ENCODE results near the gene CEP43.

Gene CEP43

DNA sequence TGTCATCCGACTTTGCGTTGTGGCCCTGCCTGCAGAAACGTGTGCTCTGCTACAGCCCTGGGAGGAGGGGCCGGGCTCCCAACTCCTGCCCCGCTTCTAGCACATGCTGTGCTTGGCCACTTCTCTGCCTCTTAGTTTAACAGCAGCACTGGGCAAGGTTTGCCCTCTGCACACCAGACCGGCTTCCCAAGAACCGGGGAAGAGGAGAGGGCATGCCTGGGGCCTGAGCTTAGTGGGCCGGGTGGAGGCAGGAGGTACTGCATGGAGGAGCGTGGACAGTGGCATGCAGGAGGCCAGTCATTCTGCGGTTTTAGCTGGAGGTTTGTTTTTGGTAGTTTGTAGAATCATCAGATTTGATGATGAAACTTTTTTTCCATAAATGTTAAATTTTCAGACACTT lies 45.5 kb downstream of the CEP43 start:
- no peak overlapping the region for H3K4me3 ChIP-seq (ENCODE audit: low read depth, low read length)
- TF ChIP-seq CTCF (IDR thresholded peaks at IDR 0.05; ENCODE audit: low read depth, low read length, missing control alignments): no peak
- in situ Hi-C loops (cut with HindIII; ENCODE audit: low sequenced_read_pairs): no loop called here
- no peak for DNase-seq (ENCODE audit: low read depth)

DNA sequence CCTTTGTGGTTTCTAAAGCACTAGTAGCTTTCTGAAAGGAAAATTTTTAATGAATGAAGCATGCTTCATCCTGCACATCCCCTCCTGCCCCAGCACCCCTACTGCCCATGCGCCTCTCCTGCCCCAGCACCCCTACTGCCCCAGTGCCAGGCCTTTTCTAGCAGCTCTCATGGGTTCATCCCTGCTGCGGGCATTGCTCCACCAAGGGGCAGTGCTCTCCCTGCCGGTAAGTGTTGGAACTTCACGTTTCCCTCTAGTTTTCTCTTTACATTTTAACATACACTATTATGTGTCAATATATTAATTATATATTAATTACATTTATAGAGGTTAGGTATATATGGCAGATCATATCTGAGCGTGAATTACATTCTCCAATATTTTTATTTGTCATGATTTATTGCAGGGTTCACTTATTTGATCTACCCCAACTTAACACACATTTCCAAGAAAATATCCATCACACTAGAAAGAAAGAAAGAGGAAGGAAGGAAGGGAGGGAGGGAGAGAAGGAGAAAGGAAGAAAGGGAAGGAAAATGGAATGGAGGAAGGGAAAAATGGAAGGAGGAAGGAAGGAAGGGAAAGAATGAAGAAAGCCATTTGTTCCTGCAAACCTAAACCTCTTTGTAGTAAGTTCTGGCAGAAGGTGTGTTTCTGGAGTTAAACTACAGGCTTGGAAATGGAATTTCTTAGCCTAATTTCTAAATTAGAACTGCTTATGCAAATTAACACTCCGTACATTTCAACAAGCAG lies 46.8 kb downstream of the CEP43 start:
- no peak overlapping the region for H3K4me3 ChIP-seq (ENCODE audit: low read depth, low read length)
- no peak for TF ChIP-seq CTCF (IDR thresholded peaks at IDR 0.05; ENCODE audit: low read depth, low read length, missing control alignments)
- in situ Hi-C loops (cut with HindIII; ENCODE audit: low sequenced_read_pairs): no loop called here
- no peak for DNase-seq (ENCODE audit: low read depth)

DNA sequence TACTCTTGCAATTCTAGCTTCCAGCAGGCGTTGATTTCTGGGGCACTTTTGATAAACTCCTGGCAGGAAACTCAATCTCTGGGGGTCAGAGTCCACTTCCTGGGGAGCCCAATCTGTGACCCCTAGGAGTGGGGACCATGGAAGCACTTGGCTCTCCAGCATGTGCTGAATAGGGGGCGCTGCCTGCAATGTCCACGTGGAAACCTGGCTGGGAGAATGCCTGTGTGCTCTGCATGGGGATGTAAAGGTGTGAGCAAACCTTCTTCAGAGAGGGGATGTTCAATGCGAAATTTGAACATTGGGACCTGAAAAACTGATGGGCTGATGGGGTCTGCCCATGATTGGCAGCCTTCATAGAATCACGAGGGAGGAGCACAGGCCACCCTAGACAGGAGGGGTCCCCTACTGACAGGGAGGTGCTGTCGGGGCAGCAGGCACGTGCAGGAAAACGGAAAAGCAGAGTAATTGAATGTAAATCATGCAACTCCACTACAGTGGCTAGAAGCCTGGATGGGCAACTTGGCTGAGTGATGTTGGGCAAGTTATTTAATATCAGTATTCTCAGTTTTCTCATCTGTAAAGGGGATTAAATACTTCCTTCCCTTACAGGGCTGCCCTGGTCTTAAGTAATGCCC lies 47.8 kb downstream of the CEP43 start:
- in situ Hi-C loops (cut with HindIII; ENCODE audit: low sequenced_read_pairs): no loop called here
- no peak for TF ChIP-seq CTCF (IDR thresholded peaks at IDR 0.05; ENCODE audit: low read depth, low read length, missing control alignments)
- no peak for DNase-seq (ENCODE audit: low read depth)
- no peak overlapping the region for H3K4me3 ChIP-seq (ENCODE audit: low read depth, low read length)

DNA sequence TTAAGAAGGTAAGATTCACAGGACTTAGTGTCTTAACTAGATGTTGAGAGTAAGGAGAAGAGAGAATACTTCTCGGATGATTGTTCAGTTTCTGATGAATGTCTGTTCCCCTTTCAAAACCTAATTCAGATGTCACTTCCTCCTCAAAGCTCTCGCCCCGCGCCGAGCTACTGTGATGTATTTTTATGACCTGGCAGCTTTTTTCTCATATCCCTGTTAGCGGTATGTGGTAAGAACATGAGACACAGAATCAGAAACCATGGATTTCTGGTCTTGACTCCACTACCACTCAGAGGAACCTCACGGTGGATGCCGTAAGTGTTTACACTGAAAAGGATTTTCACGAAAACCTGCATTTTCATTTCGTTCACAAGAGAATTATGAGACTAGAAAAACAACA lies 48.4 kb downstream of the CEP43 start:
- TF ChIP-seq CTCF (IDR thresholded peaks at IDR 0.05; ENCODE audit: low read depth, low read length, missing control alignments): no peak
- H3K4me3 ChIP-seq (ENCODE audit: low read depth, low read length): no peak overlapping the region
- no peak for DNase-seq (ENCODE audit: low read depth)
- in situ Hi-C loops (cut with HindIII; ENCODE audit: low sequenced_read_pairs): no loop called here
